Left lung (tissue), 10 donors: ENCODE measurements around the gene ZBTB20. TPM values are rescaled to one million over a fixed set of nuclear protein-coding genes. Genes with fewer than 3 reads are reported as not detected.

ENCODE experiments used
- ATAC-seq: fragments of 200-7000 bp; cut with Tn5 transposase; one replicate; pipeline ENCODE4 v1.9.1; 2020; ENCODE audit warnings: moderate library complexity
- DNase-seq, 4 donors: peaks; one replicate each; pipeline ENCODE4 v3.0.0-alpha.2; 2013 to 2020
- H3K27ac ChIP-seq, 2 donors: fragments of 200-600 bp; sonication (generic) in 1 of 2; one replicate each; pipeline versions ENCODE4 v1.5.0 to v1.8.0; 2020 to 2021
- H3K27me3 ChIP-seq, 2 donors: fragments of 200-600 bp; sonication (generic) in 1 of 2; one replicate each; pipeline versions ENCODE4 v1.5.0 to v1.8.0; 2020 to 2021
- H3K36me3 ChIP-seq, 2 donors: fragments of 200-600 bp; sonication (generic) in 1 of 2; one replicate each; pipeline versions ENCODE4 v1.5.0 to v1.8.0; 2020 to 2021
- H3K4me1 ChIP-seq, 2 donors: fragments of 200-600 bp; one replicate each; pipeline ENCODE4 v1.8.0; 2021
- H3K4me3 ChIP-seq, 2 donors: fragments of 200-600 bp; sonication (generic) in 1 of 2; one replicate each; pipeline versions ENCODE4 v1.5.0 to v1.8.0; 2020 to 2021; ENCODE audit warnings: mild to moderate bottlenecking in 1 of 2
- H3K9me3 ChIP-seq, 2 donors: fragments of 200-600 bp; sonication (generic) in 1 of 2; one replicate each; pipeline versions ENCODE4 v1.5.0 to v1.8.0; 2020 to 2021
- intact Hi-C, 2 donors: fragments of 100-400 bp; cut with DNase I; formaldehyde crosslinking; loops; one replicate each; pipeline versions ENCODE4 v1.11.2 to v1.14.2; 2022
- polyA plus RNA-seq, 6 donors: library from polyadenylated mRNA; unstranded; fragments of 120-200 nt; gene quantifications; one replicate each; pipeline ENCODE4 v1.2.1, GENCODE V29; 2013; ENCODE audit not compliant: insufficient read length in 6 of 6
- total RNA-seq, 2 donors: library from RNA; stranded (reverse); fragmentation: NEBNext Ultra II Directional; extraction: Animal tissue kit (Norgen Biotek cat#: 25700); gene quantifications; one replicate each; pipeline ENCODE4 v1.2.1, GENCODE V29; 2021
- TF ChIP-seq, protein P1 (sequence below), 2 donors: fragments of 200-600 bp; sonication (generic) in 1 of 2; IDR thresholded peaks; one replicate each; pipeline versions ENCODE4 v1.5.0 to v1.8.0; 2021; ENCODE audit warnings: antibody characterized with exemption in 2 of 2
- donor health status: DM: no; HTN: yes; CAD: no.
- donor health status: DM: no; HTN: no; CAD: no.

Gene ZBTB20
- total and polyA plus RNA-seq, 8 donors = 1.1 to 63.5 (median 6.0) TPM

DNA sequence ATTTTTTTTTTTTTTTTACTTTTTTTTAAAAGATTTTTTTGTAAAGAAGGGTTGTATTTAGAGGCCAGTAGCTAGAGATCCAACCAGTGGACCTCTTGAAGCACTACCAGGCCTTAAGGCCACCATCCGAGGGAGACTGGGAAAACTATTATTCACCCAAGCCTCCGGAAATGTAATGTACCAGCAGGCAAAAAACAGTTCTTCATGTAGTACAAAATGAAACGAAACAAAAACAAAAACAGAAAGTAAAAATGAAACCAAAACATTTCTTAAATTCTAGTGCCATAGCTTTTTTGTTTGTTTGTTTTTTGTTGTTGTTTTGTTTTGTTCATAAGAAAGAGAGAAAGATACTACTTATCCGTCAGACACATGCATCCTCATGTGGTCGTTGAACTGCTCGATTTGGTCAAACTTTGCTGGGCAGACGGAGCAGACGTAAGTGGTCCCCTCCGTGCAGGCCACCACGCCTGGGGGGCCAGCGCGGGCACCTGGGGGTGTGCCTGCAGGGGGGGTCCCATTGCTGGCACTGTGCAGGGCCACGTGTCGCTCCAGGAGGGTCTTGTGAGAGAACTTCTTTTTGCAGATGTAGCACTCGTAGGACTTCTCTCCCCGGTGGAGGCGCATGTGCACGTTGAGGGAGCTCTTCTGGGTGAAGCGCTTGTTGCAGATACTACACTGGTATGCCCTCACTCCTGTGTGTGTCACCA is 808.3 kb downstream of the ZBTB20 start:
- intact Hi-C loops = no loop called here
- ATAC-seq = no peak
- peak in 1 of 4 donors; percentile 75 for DNase-seq
- no peaks in the 10 kb centered on the region for H3K9me3 ChIP-seq
- TF ChIP-seq, protein P1, sequence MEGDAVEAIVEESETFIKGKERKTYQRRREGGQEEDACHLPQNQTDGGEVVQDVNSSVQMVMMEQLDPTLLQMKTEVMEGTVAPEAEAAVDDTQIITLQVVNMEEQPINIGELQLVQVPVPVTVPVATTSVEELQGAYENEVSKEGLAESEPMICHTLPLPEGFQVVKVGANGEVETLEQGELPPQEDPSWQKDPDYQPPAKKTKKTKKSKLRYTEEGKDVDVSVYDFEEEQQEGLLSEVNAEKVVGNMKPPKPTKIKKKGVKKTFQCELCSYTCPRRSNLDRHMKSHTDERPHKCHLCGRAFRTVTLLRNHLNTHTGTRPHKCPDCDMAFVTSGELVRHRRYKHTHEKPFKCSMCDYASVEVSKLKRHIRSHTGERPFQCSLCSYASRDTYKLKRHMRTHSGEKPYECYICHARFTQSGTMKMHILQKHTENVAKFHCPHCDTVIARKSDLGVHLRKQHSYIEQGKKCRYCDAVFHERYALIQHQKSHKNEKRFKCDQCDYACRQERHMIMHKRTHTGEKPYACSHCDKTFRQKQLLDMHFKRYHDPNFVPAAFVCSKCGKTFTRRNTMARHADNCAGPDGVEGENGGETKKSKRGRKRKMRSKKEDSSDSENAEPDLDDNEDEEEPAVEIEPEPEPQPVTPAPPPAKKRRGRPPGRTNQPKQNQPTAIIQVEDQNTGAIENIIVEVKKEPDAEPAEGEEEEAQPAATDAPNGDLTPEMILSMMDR (IDR thresholded peaks at IDR 0.05) = no peak
- peaks cover 0 to 22% of the 10 kb centered on the region in 2 donors for H3K36me3 ChIP-seq
- no peak overlapping the region for H3K4me3 ChIP-seq
- no peak overlapping the region for H3K27ac ChIP-seq
- H3K4me1 ChIP-seq = no peaks in the 10 kb centered on the region
- no peaks in the 10 kb centered on the region for H3K27me3 ChIP-seq

DNA sequence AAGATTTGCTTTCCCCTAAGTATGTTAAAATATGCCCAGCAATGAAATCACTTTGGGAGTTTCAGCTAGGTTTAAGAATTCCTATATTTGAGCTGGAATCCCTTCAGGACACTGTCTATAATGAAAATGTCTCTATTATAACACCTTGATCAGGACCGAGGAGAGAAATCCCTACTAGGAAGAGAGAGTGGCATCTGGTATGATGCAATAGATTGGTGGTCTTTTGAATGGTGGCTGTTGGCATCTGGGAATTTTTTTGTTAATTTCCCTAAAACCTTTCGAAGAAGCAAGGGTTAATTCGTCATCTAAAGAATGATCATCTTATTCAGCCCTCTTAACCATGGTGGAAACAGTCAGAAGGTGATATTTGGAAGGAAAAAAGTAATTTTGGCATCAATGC is 810.2 kb downstream of the ZBTB20 start:
- Histone ChIP-seq H3K9me3 (no peaks in the 10 kb centered on the region), H3K4me1 (no peaks in the 10 kb centered on the region), H3K27me3 (no peaks in the 10 kb centered on the region), H3K36me3 (peaks cover 0 to 20% of the 10 kb centered on the region in 2 donors), H3K4me3 (no peak overlapping the region), H3K27ac (no peak overlapping the region)
- TF ChIP-seq, protein P1 (IDR thresholded peaks at IDR 0.05) = no peak
- intact Hi-C loops = no loop called here
- ATAC-seq (no peak), DNase-seq (no peak)

DNA sequence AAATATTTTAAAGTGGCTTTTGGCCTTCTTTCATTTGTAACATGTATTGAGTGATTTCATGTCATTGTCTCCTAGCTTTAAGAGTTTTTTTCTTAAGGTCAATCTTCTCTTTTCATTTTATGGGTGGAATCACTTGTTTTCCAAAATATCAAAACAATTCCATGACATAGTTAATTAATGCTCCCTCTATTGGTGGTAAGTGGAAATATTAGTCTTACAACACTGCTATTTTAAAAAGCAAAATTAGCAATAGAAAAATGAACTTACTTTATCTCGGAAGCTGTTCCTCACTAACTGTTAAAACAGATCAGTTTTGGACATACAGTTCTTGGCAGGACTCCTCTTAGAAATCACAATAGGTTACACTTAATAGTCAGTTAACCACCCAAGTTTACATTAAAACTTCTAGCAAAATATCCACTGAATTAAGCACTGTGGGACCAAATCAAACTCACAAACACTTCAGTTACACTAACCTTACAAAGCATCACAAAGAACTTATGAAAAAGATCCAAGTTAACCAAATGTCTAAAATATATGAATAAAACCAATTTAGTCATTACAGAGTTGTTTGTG is 810.9 kb downstream of the ZBTB20 start:
- DNase-seq = no peak
- H3K36me3 ChIP-seq = peaks cover 0 to 16% of the 10 kb centered on the region in 2 donors
- intact Hi-C loops = no loop called here

DNA sequence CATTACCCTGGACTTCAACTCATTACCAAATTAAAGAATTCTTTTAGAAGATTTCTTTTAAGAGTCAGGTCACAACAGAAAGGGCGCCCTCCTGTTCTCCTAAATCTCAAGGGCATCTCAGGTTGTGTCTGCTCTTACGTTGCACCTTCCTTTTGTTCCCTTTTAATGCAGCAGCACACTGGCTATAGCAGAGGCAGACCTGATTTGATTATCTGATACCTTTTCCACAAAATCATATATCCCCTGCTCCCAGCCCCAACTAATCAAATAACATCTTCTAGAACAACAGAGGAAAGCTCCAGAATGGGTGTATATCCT is 813.2 kb downstream of the ZBTB20 start:
- no peak for DNase-seq
- intact Hi-C loops = no loop called here
- H3K36me3 ChIP-seq = peaks cover 0 to 11% of the 10 kb centered on the region in 2 donors

More for the DNA sequence above, 810.9 kb downstream of the ZBTB20 start:
- Histone ChIP-seq H3K4me1 (no peaks in the 10 kb centered on the region), H3K27me3 (no peaks in the 10 kb centered on the region), H3K9me3 (no peaks in the 10 kb centered on the region), H3K27ac (no peak overlapping the region), H3K4me3 (no peak overlapping the region)
- TF ChIP-seq, protein P1 (IDR thresholded peaks at IDR 0.05) = peak; percentile 20 to 41
- no peak for ATAC-seq

More for the DNA sequence above, 813.2 kb downstream of the ZBTB20 start:
- Histone ChIP-seq H3K4me1 (no peaks in the 10 kb centered on the region), H3K4me3 (no peak overlapping the region), H3K27me3 (no peaks in the 10 kb centered on the region), H3K27ac (no peak overlapping the region), H3K9me3 (no peaks in the 10 kb centered on the region)
- TF ChIP-seq, protein P1 (IDR thresholded peaks at IDR 0.05) = no peak
- no peak for ATAC-seq
